NT2/D1 (cell line): ENCODE data around the gene REEP3.

Experiments used
- YY1 ChIP-seq: IDR thresholded peaks from 2 replicates; pipeline ENCODE4 v1.6.1; 2011; ENCODE audit not compliant: insufficient read length, insufficient read depth
- ZNF274 ChIP-seq: IDR thresholded peaks from 2 replicates; pipeline ENCODE4 v1.6.1; 2011; ENCODE audit warnings: mild to moderate bottlenecking, low read depth, low read length

- TF ChIP-seq YY1 (no peak), ZNF274 (no peak)
Observed at GRCh38 chr10:63673246-63673645, 152.0 kb downstream of the REEP3 start.
